Upper lobe of left lung (tissue), 4 donors: ENCODE data around the gene ACAP2.

Experiments
- CTCF ChIP-seq, 6 experiments: fragments of 450-650 bp in 4 of 6; fragments of 200-600 bp in 2 of 6; sonication (generic) in 2 of 6; IDR thresholded peaks; one replicate each; pipeline ENCODE4 v1.5.1; 2016 to 2019; ENCODE audit warnings: antibody characterized with exemption in 6 of 6
- EP300 ChIP-seq, 4 donors: sonication (generic); formaldehyde crosslinking; IDR thresholded peaks; one replicate each; pipeline ENCODE4 v1.5.1; 2017; ENCODE audit warnings: antibody characterized with exemption in 4 of 4, control low read depth in 2 of 4

GRCh38 chr3:195226900-195227447 lies 215.8 kb downstream of the ACAP2 start:
- TF ChIP-seq CTCF (IDR thresholded peaks at IDR 0.05) (peak in 3 of 6 experiments; percentile 19 to 21 (median 20)), EP300 (IDR thresholded peaks at IDR 0.05) (no peak)
